Activated T-cell treated with anti-CD3 and anti-CD28 coated beads, Interleukin-2, amount 50 U/mL, for 4 hours (primary cell): ENCODE results near the gene UTP18. TPM values are rescaled to one million over a fixed set of nuclear protein-coding genes. Genes with fewer than 3 reads are reported as not detected.
"Not testable (repeated sequence)": the region's sequence is repeated elsewhere in the genome, so short reads cannot be mapped to it uniquely, and the experiment has no call there.

Source experiments
- ATAC-seq, 2 donors: fragments of 200-7000 bp; cut with Tn5 transposase; one replicate each; pipeline ENCODE4 v1.10.0; 2021
- DNase-seq: peaks from one replicate; pipeline ENCODE4 v3.0.0-alpha.2; 2020
- H3K27me3 Mint-ChIP-seq: one replicate; pipeline ENCODE4 v1.8.0; 2021; ENCODE audit warnings: low read depth, mixed read lengths
- H3K36me3 Mint-ChIP-seq: one replicate; pipeline ENCODE4 v1.8.0; 2022; ENCODE audit warnings: mixed read lengths; ENCODE audit not compliant: insufficient read depth
- H3K4me1 Mint-ChIP-seq: one replicate; pipeline ENCODE4 v1.8.0; 2021; ENCODE audit warnings: low read depth, mixed read lengths
- H3K4me3 Mint-ChIP-seq: one replicate; pipeline ENCODE4 v1.8.0; 2021; ENCODE audit warnings: mild to moderate bottlenecking, moderate library complexity, mixed read lengths
- H3K9me3 Mint-ChIP-seq: one replicate; pipeline ENCODE4 v1.8.0; 2021; ENCODE audit warnings: mixed read lengths
- total RNA-seq, 3 donors: library from RNA; stranded (reverse); gene quantifications; one replicate each; pipeline ENCODE4 v1.2.1, GENCODE V29; 2021

The UTP18 gene
- total RNA-seq, 3 donors from 2014 or later, result 80.0 to 103 (median 89.0) TPM

- no peaks in the 10 kb centered on the region for H3K9me3 Mint-ChIP-seq
- H3K27me3 Mint-ChIP-seq, result no peaks in the 10 kb centered on the region
- ATAC-seq (no peak), DNase-seq (no peak)
- peaks cover 7% of the 10 kb centered on the region for H3K36me3 Mint-ChIP-seq
- no peak overlapping the region for H3K4me3 Mint-ChIP-seq
- peaks cover 24% of the 10 kb centered on the region for H3K4me1 Mint-ChIP-seq
Measured at GRCh38 chr17:51245535-51245934, 14.8 kb upstream of the UTP18 start.

- H3K27me3 Mint-ChIP-seq, result no peaks in the 10 kb centered on the region
- H3K4me3 Mint-ChIP-seq, result no peak overlapping the region
- H3K4me1 Mint-ChIP-seq, result peaks cover 26% of the 10 kb centered on the region
- H3K9me3 Mint-ChIP-seq, result no peaks in the 10 kb centered on the region
- ATAC-seq, result no peak
- DNase-seq, result no peak
- peaks cover 26% of the 10 kb centered on the region for H3K36me3 Mint-ChIP-seq
Measured at GRCh38 chr17:51250314-51250840, 10.0 kb upstream of the UTP18 start.

- DNase-seq (no peak), ATAC-seq (no peak)
- Mint-ChIP-seq H3K36me3 (peaks cover 26% of the 10 kb centered on the region), H3K27me3 (no peaks in the 10 kb centered on the region), H3K4me1 (peaks cover 31% of the 10 kb centered on the region), H3K4me3 (no peak overlapping the region), H3K9me3 (no peaks in the 10 kb centered on the region)
Measured at GRCh38 chr17:51251010-51251409, 9.3 kb upstream of the UTP18 start.

GRCh38 chr17:51255673-51256072 is 4.7 kb upstream of the UTP18 start:
- peaks cover 63% of the 10 kb centered on the region for H3K4me1 Mint-ChIP-seq
- H3K9me3 Mint-ChIP-seq, result no peaks in the 10 kb centered on the region
- DNase-seq (no peak), ATAC-seq (no peak)
- H3K4me3 Mint-ChIP-seq, result no peak overlapping the region
- H3K36me3 Mint-ChIP-seq, result peaks cover 24% of the 10 kb centered on the region
- no peaks in the 10 kb centered on the region for H3K27me3 Mint-ChIP-seq

- H3K4me1 Mint-ChIP-seq, result peaks cover 60% of the 10 kb centered on the region
Measured at GRCh38 chr17:51256101-51256500, 4.2 kb upstream of the UTP18 start.

GRCh38 chr17:51257150-51258081 is 2.9 kb upstream of the UTP18 start:
- no peak for ATAC-seq
- Mint-ChIP-seq H3K4me1 (peaks cover 65% of the 10 kb centered on the region), H3K27me3 (no peaks in the 10 kb centered on the region), H3K4me3 (peak overlapping the region; percentile 89), H3K36me3 (peaks cover 17% of the 10 kb centered on the region), H3K9me3 (no peaks in the 10 kb centered on the region)
- DNase-seq, result no peak

More at GRCh38 chr17:51256101-51256500, 4.2 kb upstream of the UTP18 start:
- H3K27me3 Mint-ChIP-seq, result no peaks in the 10 kb centered on the region
- no peaks in the 10 kb centered on the region for H3K9me3 Mint-ChIP-seq
- no peak overlapping the region for H3K4me3 Mint-ChIP-seq
- no peak for DNase-seq
- peaks cover 20% of the 10 kb centered on the region for H3K36me3 Mint-ChIP-seq
- ATAC-seq, result no peak

GRCh38 chr17:51258756-51259563 is 1.4 kb upstream of the UTP18 start:
- ATAC-seq (no peak), DNase-seq (no peak)
- Mint-ChIP-seq H3K36me3 (peaks cover 23% of the 10 kb centered on the region), H3K27me3 (no peaks in the 10 kb centered on the region), H3K4me1 (peaks cover 68% of the 10 kb centered on the region), H3K9me3 (no peaks in the 10 kb centered on the region), H3K4me3 (peak overlapping the region; percentile 89)

- H3K27me3 Mint-ChIP-seq, result no peaks in the 10 kb centered on the region
- H3K4me1 Mint-ChIP-seq, result peaks cover 64% of the 10 kb centered on the region
- DNase-seq (peak; percentile 89), ATAC-seq (peak; percentile 86)
- no peaks in the 10 kb centered on the region for H3K9me3 Mint-ChIP-seq
- peaks cover 20% of the 10 kb centered on the region for H3K36me3 Mint-ChIP-seq
- H3K4me3 Mint-ChIP-seq, result peak within 1 kb of the TSS; percentile 89
Measured at GRCh38 chr17:51259564-51260236, 646 bp upstream of the UTP18 start, which contains the start of gene MBTD1. Gene MBTD1 (minus strand): TSS chr17:51260049. CDS start chr17:51225161, 34,888 bp downstream.

GRCh38 chr17:51261024-51261963 is 948 bp downstream of the UTP18 start:
- Mint-ChIP-seq H3K36me3 (peaks cover 27% of the 10 kb centered on the region), H3K9me3 (no peaks in the 10 kb centered on the region), H3K27me3 (no peaks in the 10 kb centered on the region), H3K4me1 (peaks cover 59% of the 10 kb centered on the region), H3K4me3 (peak overlapping the region; percentile 89)
- DNase-seq, result no peak
- ATAC-seq, result no peak

GRCh38 chr17:51263006-51263405 is 2.7 kb downstream of the UTP18 start:
- ATAC-seq, result no peak
- Mint-ChIP-seq H3K36me3 (peaks cover 27% of the 10 kb centered on the region), H3K9me3 (no peaks in the 10 kb centered on the region), H3K4me1 (peaks cover 49% of the 10 kb centered on the region), H3K27me3 (no peaks in the 10 kb centered on the region), H3K4me3 (peak overlapping the region; percentile 70)
- no peak for DNase-seq

GRCh38 chr17:51264466-51264865 is 4.1 kb downstream of the UTP18 start:
- H3K27me3 Mint-ChIP-seq, H3K4me3 Mint-ChIP-seq, ATAC-seq, DNase-seq, H3K9me3 Mint-ChIP-seq: not testable (repeated sequence)
- Mint-ChIP-seq H3K36me3 (peaks cover 34% of the 10 kb centered on the region), H3K4me1 (peaks cover 38% of the 10 kb centered on the region)

GRCh38 chr17:51269991-51270390 is 9.6 kb downstream of the UTP18 start:
- H3K36me3 Mint-ChIP-seq, result peaks cover 54% of the 10 kb centered on the region
- peaks cover 36% of the 10 kb centered on the region for H3K4me1 Mint-ChIP-seq
- H3K9me3 Mint-ChIP-seq, result no peaks in the 10 kb centered on the region
- ATAC-seq (no peak), DNase-seq (no peak)
- H3K4me3 Mint-ChIP-seq, result no peak overlapping the region
- no peaks in the 10 kb centered on the region for H3K27me3 Mint-ChIP-seq

- DNase-seq (no peak), ATAC-seq (no peak)
- peaks cover 38% of the 10 kb centered on the region for H3K4me1 Mint-ChIP-seq
- peaks cover 55% of the 10 kb centered on the region for H3K36me3 Mint-ChIP-seq
- H3K4me3 Mint-ChIP-seq, result no peak overlapping the region
- no peaks in the 10 kb centered on the region for H3K9me3 Mint-ChIP-seq
- no peaks in the 10 kb centered on the region for H3K27me3 Mint-ChIP-seq
Measured at GRCh38 chr17:51270636-51271035, 10.3 kb downstream of the UTP18 start.
